Body of pancreas (tissue), 4 donors: ENCODE data around the gene HADHB. TPM values are rescaled to one million over a fixed set of nuclear protein-coding genes. Genes with fewer than 3 reads are reported as not detected.
"Not testable (repeated sequence)": the region's sequence is repeated elsewhere in the genome, so short reads cannot be mapped to it uniquely, and the experiment has no call there.

Experiments
- ATAC-seq: fragments of 150-250 bp; one replicate; pipeline ENCODE4 v1.9.1; 2016
- DNase-seq, 4 donors: peaks; one replicate each; pipeline ENCODE4 v3.0.0-alpha.2; 2019
- H3K27ac ChIP-seq, 4 donors: fragments of 200-600 bp; sonication (generic); 1 replicate in 3 of 4; 2 replicates in 1 of 4; pipeline versions ENCODE4 v1.5.1 to v1.6.1; 2016 to 2019; ENCODE audit warnings: mild to moderate bottlenecking in 1 of 4, mixed read lengths in 1 of 4, moderate library complexity in 1 of 4
- H3K27me3 ChIP-seq, 2 donors: fragments of 200-600 bp; sonication (generic); one replicate each; pipeline ENCODE4 v1.6.0; 2016; ENCODE audit warnings: mild to moderate bottlenecking in 1 of 2
- H3K36me3 ChIP-seq, 2 donors: fragments of 200-600 bp; sonication (generic); replicated peaks in 1 of 2; 2 replicates each; pipeline ENCODE4 v1.5.1; 2016; ENCODE audit warnings: low read depth in 2 of 2; ENCODE audit not compliant: insufficient read depth in 1 of 2
- H3K4me1 ChIP-seq: fragments of 200-600 bp; sonication (generic); one replicate; pipeline ENCODE4 v1.6.0; 2016
- H3K4me3 ChIP-seq, 2 donors: fragments of 200-600 bp; sonication (generic); 1 replicate in 1 of 2; 2 replicates in 1 of 2; pipeline ENCODE4 v1.5.1; 2016 to 2019
- H3K9me3 ChIP-seq, 3 donors: fragments of 200-600 bp; sonication (generic); 1 replicate in 2 of 3; 2 replicates in 1 of 3; pipeline ENCODE4 v1.5.1; 2016
- CTCF ChIP-seq, 7 experiments: fragments of 450-650 bp in 4 of 7; fragments of 200-600 bp in 3 of 7; sonication (generic) in 3 of 7; IDR thresholded peaks; one replicate each; pipeline ENCODE4 v1.5.1; 2016 to 2019; ENCODE audit warnings: antibody characterized with exemption in 7 of 7
- POLR2A ChIP-seq, 3 donors: fragments of 450-650 bp; IDR thresholded peaks; one replicate each; pipeline ENCODE4 v1.6.1; 2016; ENCODE audit warnings: antibody characterized with exemption in 3 of 3, mild to moderate bottlenecking in 2 of 3
- whole genome bisulfite sequencing, 2 donors: methylation state at CpG; one replicate each; pipeline ENCODE4 v1.1.5; 2017; 5-methylcytosine and 5-hydroxymethylcytosine counted together
- intact Hi-C: fragments of 100-400 bp; cut with DNase I; formaldehyde crosslinking; loops from one replicate; pipeline ENCODE4 v1.15.1; 2023
- total RNA-seq, 2 donors: library from RNA; depleted of rRNA; stranded (reverse); fragments of >200 nt; gene quantifications; one replicate each; pipeline ENCODE4 v1.1.0, GENCODE V29; 2016

HADHB gene
- total RNA-seq, 2 donors from 2014 or later = 108 to 127 TPM

DNA sequence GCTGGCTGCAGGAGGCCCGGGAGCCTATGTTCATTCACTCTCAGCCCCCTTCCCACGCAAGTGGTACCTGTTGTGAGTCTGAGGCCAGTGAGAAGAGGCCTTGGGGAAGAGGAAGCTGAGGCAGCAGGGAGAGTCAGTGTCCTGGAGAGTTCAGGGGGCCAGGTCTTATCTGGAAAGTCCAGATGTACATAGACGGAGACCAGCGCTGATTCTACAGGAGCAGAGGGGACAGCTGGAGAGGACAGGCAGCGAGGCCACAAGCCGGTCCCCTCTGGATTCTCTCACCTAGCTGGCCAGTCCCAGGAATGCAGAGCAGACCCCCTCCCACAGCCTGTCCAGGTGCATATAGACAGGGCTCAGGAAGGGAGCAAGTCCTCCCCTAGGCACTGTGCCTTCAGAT, 72.1 kb downstream of the HADHB start:
- WGBS, 2 donors = 79 to 85% methylated on average over 6 of the region's 6 CpGs
- Histone ChIP-seq H3K27me3 (no peaks in the 10 kb centered on the region), H3K27ac (no peak overlapping the region), H3K9me3 (no peaks in the 10 kb centered on the region), H3K36me3 (no peaks in the 10 kb centered on the region), H3K4me3 (no peak overlapping the region), H3K4me1 (no peaks in the 10 kb centered on the region)
- intact Hi-C loops = no loop called here
- TF ChIP-seq CTCF (IDR thresholded peaks at IDR 0.05) = no peak
- TF ChIP-seq POLR2A (IDR thresholded peaks at IDR 0.05) = no peak
- ATAC-seq (no peak), DNase-seq (no peak)

DNA sequence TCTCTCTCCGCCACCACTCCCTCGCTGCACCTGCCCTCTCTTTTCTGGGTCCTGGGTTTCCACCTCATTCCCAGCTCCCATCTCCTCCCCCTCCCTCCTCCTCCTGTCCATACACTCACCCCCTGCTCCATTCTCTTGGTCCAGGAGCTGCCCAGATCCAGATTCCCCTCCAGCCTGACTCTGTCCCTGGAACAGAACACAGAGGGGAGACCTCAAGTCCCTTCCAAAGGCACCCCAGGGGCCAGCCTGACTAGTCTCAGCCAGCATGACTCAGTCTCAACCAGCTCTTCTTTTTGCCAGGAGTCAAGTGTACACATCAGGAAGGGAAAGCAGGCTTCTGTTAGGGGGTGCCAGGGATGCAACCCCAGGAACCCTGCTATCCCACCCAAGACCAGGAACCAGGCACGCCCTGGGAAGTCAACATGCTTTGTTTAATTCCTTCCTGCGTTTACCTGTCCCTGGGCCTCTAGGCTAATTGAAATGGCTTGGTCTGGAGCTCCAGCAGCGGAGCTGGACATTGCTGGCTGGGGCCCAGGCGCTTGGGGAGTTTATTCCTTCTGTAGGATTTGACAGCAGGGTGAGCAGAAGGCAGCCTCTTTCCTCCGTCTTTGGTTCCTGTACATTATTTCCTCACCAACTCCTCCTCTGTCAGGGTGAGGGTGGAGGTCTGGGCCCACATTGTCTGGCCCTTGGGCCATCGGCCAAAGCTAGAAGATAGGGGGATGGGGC, 72.8 kb downstream of the HADHB start:
- WGBS, 2 donors = 77 to 84% methylated on average over 8 of the region's 8 CpGs
- Histone ChIP-seq H3K27me3 (no peaks in the 10 kb centered on the region), H3K4me3 (no peak overlapping the region), H3K9me3 (no peaks in the 10 kb centered on the region), H3K4me1 (no peaks in the 10 kb centered on the region), H3K27ac (no peak overlapping the region), H3K36me3 (no peaks in the 10 kb centered on the region)
- DNase-seq (no peak), ATAC-seq (no peak)
- intact Hi-C loops = no loop called here
- TF ChIP-seq POLR2A (IDR thresholded peaks at IDR 0.05) (no peak), CTCF (IDR thresholded peaks at IDR 0.05) (no peak)

- TF ChIP-seq POLR2A (IDR thresholded peaks at IDR 0.05) (no peak), CTCF (IDR thresholded peaks at IDR 0.05) (no peak)
- Histone ChIP-seq H3K27me3 (no peaks in the 10 kb centered on the region), H3K4me1 (no peaks in the 10 kb centered on the region), H3K27ac (no peak overlapping the region), H3K9me3 (no peaks in the 10 kb centered on the region), H3K4me3 (no peak overlapping the region), H3K36me3 (no peaks in the 10 kb centered on the region)
- ATAC-seq = no peak
- 55 to 56% methylated on average over 4 to 6 of the region's 6 CpGs for WGBS, 2 donors
- intact Hi-C loops = no loop called here
- DNase-seq = no peak
Observed at GRCh38 chr2:26318950-26319349, 74.2 kb downstream of the HADHB start.

DNA sequence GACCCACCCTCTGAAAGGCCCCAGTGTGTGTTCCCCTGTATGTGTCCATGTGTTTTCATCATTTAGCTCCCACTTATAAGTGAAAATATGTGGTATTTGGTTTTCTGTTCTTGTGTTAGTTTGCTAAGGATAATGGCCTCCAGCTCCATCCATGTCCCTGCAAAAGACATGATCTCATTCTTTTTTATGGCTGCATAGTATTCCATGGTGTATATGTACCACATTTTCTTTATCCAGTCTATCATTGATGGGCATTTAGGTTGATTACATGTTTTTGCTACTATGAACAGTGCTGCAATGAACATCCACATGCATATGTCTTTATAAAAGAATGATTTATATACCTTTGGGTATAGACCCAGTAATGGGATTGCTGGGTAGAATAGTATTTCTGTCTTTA, 79.7 kb downstream of the HADHB start:
- H3K27me3 ChIP-seq, DNase-seq, H3K4me3 ChIP-seq, H3K4me1 ChIP-seq, H3K36me3 ChIP-seq, ATAC-seq, H3K9me3 ChIP-seq, H3K27ac ChIP-seq, intact Hi-C loops: not testable (repeated sequence)

DNA sequence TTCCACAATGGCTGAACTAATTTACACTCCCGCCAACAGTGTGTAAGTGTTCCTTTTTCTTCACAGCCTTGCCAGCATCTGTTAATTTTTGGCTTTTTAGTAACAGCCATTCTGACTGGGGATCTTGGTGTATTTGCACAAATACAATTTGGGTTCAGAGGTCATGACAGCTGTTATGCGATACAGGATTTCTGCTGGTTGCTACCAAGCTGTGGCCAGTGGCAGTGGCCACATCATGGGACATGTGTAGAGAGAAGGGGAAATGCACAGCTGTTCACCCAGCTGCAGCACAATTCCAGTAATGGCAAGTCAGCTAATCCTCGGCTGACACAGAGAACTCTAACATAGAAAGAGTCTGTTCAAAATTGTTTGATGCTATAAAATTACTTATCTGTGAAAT, 80.2 kb downstream of the HADHB start:
- TF ChIP-seq CTCF (IDR thresholded peaks at IDR 0.05) (no peak), POLR2A (IDR thresholded peaks at IDR 0.05) (no peak)
- 28 to 60% methylated on average over 3 of the region's 3 CpGs for WGBS, 2 donors
- ATAC-seq = no peak

More for the DNA sequence above, 80.2 kb downstream of the HADHB start:
- no peak overlapping the region for H3K4me3 ChIP-seq
- H3K27ac ChIP-seq = no peak overlapping the region
- peaks cover 2% of the 10 kb centered on the region for H3K4me1 ChIP-seq
- no peak for DNase-seq
- H3K27me3 ChIP-seq = no peaks in the 10 kb centered on the region
- H3K36me3 ChIP-seq = no peaks in the 10 kb centered on the region
- H3K9me3 ChIP-seq = no peaks in the 10 kb centered on the region
- intact Hi-C loops = no loop called here
